ENCODE results near the gene DNAJC6. TPM values are rescaled to one million over a fixed set of nuclear protein-coding genes. Genes with fewer than 3 reads are reported as not detected.
A peak's percentile ranks its signal among the peaks of the same experiment; 100 is the strongest.

DNAJC6 gene
- total RNA-seq, 1 experiment from 2014 or later = 4.0 TPM

GRCh38 chr1:65269612-65270011 is 39.7 kb upstream of the DNAJC6 start:
- no peaks in the 10 kb centered on the region; the same call in 1 of the 2 replicates for H3K4me1 ChIP-seq (ENCODE audit: control insufficient read depth, insufficient read depth, low read length)
- H3K27me3 ChIP-seq (ENCODE audit: control insufficient read depth, insufficient read depth, low read length) = no peaks in the 10 kb centered on the region
- no peak overlapping the region for H3K27ac ChIP-seq (ENCODE audit: low read length)
- H3K4me3 ChIP-seq (ENCODE audit: low read depth in 2 of 2, low read length in 2 of 2) = no peak overlapping the region
- no peaks in the 10 kb centered on the region for H3K36me3 ChIP-seq (ENCODE audit: control insufficient read depth, insufficient read depth, low read length)
- ChIA-PET POLR2A (no interaction called here), CTCF (no interaction called here)
- DNase-seq (ENCODE audit: low read depth, low spot score) (no peak), ATAC-seq (no peak)
- intact Hi-C loops (cut with micrococcal nuclease; ENCODE audit: unreplicated experiment) = no loop called here
- no TSS peak for BruUV-seq (replicated peaks)
- in situ Hi-C loops (cut with HindIII; ENCODE audit: low pct_unique_long_range_greater_than_20kb, low sequenced_read_pairs) = no loop called here
- no peaks in the 10 kb centered on the region for H3K9me3 ChIP-seq (ENCODE audit: control insufficient read depth, insufficient read depth, low read depth, low read length)
- no peak for TF ChIP-seq TCF7L2 (IDR thresholded peaks at IDR 0.05; ENCODE audit: low read depth, low read length)
- TF ChIP-seq CTCF (IDR thresholded peaks at IDR 0.05) = 0 out of 2 replicates have a peak, but pooled peaks have one; percentile 6
- TF ChIP-seq REST (IDR thresholded peaks at IDR 0.05; ENCODE audit: insufficient read depth in 1 of 2, low read depth in 2 of 2, low read length in 1 of 2) = no peak
- no peak for TF ChIP-seq SIN3A (IDR thresholded peaks at IDR 0.05; ENCODE audit: borderline replicate concordance, insufficient read depth, low read depth, low read length)
- TF ChIP-seq POLR2AphosphoS5 (IDR thresholded peaks at IDR 0.05; ENCODE audit: low read depth, low read length) = no peak

GRCh38 chr1:65276197-65276939 is 33.0 kb upstream of the DNAJC6 start:
- H3K4me3 ChIP-seq (ENCODE audit: low read depth in 2 of 2, low read length in 2 of 2) = no peak overlapping the region
- BruUV-seq (replicated peaks) = no TSS peak
- H3K4me1 ChIP-seq (ENCODE audit: control insufficient read depth, insufficient read depth, low read length) = 0 out of 2 replicates have a peak, but pooled peaks cover 4% of the 10 kb centered on the region
- no peak for TF ChIP-seq TCF7L2 (IDR thresholded peaks at IDR 0.05; ENCODE audit: low read depth, low read length)
- TF ChIP-seq REST (IDR thresholded peaks at IDR 0.05; ENCODE audit: insufficient read depth in 1 of 2, low read depth in 2 of 2, low read length in 1 of 2) = no peak
- TF ChIP-seq CTCF (IDR thresholded peaks at IDR 0.05) = no peak
- no peak for TF ChIP-seq SIN3A (IDR thresholded peaks at IDR 0.05; ENCODE audit: borderline replicate concordance, insufficient read depth, low read depth, low read length)
- no peak for TF ChIP-seq POLR2AphosphoS5 (IDR thresholded peaks at IDR 0.05; ENCODE audit: low read depth, low read length)
- no peak overlapping the region for H3K27ac ChIP-seq (ENCODE audit: low read length)
- ATAC-seq (no peak), DNase-seq (ENCODE audit: low read depth, low spot score) (no peak)
- intact Hi-C loops (cut with micrococcal nuclease; ENCODE audit: unreplicated experiment) = no loop called here
- H3K9me3 ChIP-seq (ENCODE audit: control insufficient read depth, insufficient read depth, low read depth, low read length) = no peaks in the 10 kb centered on the region
- CTCF ChIA-PET = no interaction called here
- in situ Hi-C loops (cut with HindIII; ENCODE audit: low pct_unique_long_range_greater_than_20kb, low sequenced_read_pairs) = no loop called here
- POLR2A ChIA-PET = interaction anchor here (0.6 kb wide), 1 partner anchor 23 kb away, joined by 3 read pairs; no protein-coding TSS in a partner anchor
- no peaks in the 10 kb centered on the region for H3K36me3 ChIP-seq (ENCODE audit: control insufficient read depth, insufficient read depth, low read length)
- no peaks in the 10 kb centered on the region for H3K27me3 ChIP-seq (ENCODE audit: control insufficient read depth, insufficient read depth, low read length)
